NCI-H226 (cell line): Measurements from ENCODE around the gene PNMA6E.

Source experiments
- DNase-seq: peaks from one replicate; pipeline ENCODE4 v3.0.0-alpha.2; 2015

Gene PNMA6E

GRCh38 chrX:153347530-153347929 lies 53.6 kb downstream of the PNMA6E start:
- no peak for DNase-seq
